HL-60 (cell line): ENCODE data around the gene IFIT1B.
A peak's percentile ranks its signal among the peaks of the same experiment; 100 is the strongest.

Source experiments
- DNase-seq, 2 experiments: peaks; one replicate each; pipeline ENCODE4 v3.0.0-alpha.2; 2010 to 2020; ENCODE audit warnings: low read depth in 1 of 2, low spot score in 1 of 2
- H3K27ac ChIP-seq: fragments of 250-450 bp; sonication (Bioruptor Pico); replicated peaks from 2 replicates; pipeline ENCODE4 v1.5.1; 2020; ENCODE audit warnings: mild to moderate bottlenecking, moderate library complexity
- H3K27me3 ChIP-seq: fragments of 250-450 bp; sonication (Bioruptor Pico); 2 replicates; pipeline ENCODE4 v1.5.1; 2021; ENCODE audit warnings: mild to moderate bottlenecking, moderate library complexity; ENCODE audit not compliant: insufficient read depth, poor library complexity, severe bottlenecking
- H3K4me3 ChIP-seq: replicated peaks from 2 replicates; pipeline ENCODE4 v1.5.1; 2011; ENCODE audit warnings: mild to moderate bottlenecking, control low read depth, low read length; ENCODE audit not compliant: insufficient read depth
- GABPA ChIP-seq: IDR thresholded peaks from 2 replicates; pipeline ENCODE4 v1.6.1; 2012; ENCODE audit warnings: low read depth
- POLR2AphosphoS5 ChIP-seq: IDR thresholded peaks from 2 replicates; pipeline ENCODE4 v1.6.1; 2012; ENCODE audit warnings: low read depth
- SPI1 ChIP-seq: IDR thresholded peaks from 2 replicates; pipeline ENCODE4 v1.6.1; 2012; ENCODE audit warnings: low read depth, mild to moderate bottlenecking, borderline replicate concordance
- TF ChIP-seq, protein P1 (sequence below): IDR thresholded peaks from one replicate; pipeline ENCODE4 v1.5.1; 2011; ENCODE audit warnings: low read length, control low read depth, inconsistent platforms; ENCODE audit not compliant: insufficient read depth
- TF ChIP-seq, protein P2 (sequence below): IDR thresholded peaks from 2 replicates; pipeline ENCODE4 v1.6.1; 2012; ENCODE audit warnings: low read depth; ENCODE audit not compliant: insufficient replicate concordance

IFIT1B gene

DNA sequence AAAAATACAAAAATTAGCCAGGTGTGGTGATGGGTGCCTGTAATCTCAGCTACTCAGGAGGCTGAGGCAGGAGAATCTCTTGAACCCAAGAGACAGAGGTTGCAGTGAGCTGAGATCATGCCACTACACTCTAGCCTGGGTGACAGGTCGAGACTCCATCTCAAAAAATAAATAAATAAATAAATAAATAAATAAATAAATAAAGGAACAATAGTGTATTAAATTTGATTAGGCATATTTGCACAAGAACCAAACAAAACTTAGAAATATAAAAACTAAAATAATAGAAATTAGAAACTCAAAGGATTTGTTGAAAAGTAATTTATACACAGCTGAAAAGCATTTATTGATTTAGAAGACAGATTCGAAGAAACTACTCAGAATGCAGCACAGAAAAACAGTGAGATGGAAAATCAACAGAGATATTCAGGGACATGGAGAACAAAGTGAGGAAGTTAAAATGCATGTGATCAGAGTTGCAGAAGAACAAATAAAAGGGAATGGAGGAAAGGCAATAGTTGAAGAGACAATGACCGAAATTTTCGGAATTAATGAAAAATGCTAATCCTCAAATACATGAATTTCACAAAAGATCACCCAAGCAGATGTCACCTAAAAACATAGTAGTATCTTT is 32.4 kb upstream of the IFIT1B start:
- TF ChIP-seq, protein P1, sequence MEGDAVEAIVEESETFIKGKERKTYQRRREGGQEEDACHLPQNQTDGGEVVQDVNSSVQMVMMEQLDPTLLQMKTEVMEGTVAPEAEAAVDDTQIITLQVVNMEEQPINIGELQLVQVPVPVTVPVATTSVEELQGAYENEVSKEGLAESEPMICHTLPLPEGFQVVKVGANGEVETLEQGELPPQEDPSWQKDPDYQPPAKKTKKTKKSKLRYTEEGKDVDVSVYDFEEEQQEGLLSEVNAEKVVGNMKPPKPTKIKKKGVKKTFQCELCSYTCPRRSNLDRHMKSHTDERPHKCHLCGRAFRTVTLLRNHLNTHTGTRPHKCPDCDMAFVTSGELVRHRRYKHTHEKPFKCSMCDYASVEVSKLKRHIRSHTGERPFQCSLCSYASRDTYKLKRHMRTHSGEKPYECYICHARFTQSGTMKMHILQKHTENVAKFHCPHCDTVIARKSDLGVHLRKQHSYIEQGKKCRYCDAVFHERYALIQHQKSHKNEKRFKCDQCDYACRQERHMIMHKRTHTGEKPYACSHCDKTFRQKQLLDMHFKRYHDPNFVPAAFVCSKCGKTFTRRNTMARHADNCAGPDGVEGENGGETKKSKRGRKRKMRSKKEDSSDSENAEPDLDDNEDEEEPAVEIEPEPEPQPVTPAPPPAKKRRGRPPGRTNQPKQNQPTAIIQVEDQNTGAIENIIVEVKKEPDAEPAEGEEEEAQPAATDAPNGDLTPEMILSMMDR: no peak
- no peak for TF ChIP-seq POLR2AphosphoS5
- TF ChIP-seq, protein P2, sequence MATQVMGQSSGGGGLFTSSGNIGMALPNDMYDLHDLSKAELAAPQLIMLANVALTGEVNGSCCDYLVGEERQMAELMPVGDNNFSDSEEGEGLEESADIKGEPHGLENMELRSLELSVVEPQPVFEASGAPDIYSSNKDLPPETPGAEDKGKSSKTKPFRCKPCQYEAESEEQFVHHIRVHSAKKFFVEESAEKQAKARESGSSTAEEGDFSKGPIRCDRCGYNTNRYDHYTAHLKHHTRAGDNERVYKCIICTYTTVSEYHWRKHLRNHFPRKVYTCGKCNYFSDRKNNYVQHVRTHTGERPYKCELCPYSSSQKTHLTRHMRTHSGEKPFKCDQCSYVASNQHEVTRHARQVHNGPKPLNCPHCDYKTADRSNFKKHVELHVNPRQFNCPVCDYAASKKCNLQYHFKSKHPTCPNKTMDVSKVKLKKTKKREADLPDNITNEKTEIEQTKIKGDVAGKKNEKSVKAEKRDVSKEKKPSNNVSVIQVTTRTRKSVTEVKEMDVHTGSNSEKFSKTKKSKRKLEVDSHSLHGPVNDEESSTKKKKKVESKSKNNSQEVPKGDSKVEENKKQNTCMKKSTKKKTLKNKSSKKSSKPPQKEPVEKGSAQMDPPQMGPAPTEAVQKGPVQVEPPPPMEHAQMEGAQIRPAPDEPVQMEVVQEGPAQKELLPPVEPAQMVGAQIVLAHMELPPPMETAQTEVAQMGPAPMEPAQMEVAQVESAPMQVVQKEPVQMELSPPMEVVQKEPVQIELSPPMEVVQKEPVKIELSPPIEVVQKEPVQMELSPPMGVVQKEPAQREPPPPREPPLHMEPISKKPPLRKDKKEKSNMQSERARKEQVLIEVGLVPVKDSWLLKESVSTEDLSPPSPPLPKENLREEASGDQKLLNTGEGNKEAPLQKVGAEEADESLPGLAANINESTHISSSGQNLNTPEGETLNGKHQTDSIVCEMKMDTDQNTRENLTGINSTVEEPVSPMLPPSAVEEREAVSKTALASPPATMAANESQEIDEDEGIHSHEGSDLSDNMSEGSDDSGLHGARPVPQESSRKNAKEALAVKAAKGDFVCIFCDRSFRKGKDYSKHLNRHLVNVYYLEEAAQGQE: no peak
- no peak for TF ChIP-seq SPI1
- TF ChIP-seq GABPA: no peak
- H3K27ac ChIP-seq: no peak overlapping the region
- no peak for DNase-seq
- H3K27me3 ChIP-seq: no peaks in the 10 kb centered on the region
- H3K4me3 ChIP-seq: no peak overlapping the region

DNA sequence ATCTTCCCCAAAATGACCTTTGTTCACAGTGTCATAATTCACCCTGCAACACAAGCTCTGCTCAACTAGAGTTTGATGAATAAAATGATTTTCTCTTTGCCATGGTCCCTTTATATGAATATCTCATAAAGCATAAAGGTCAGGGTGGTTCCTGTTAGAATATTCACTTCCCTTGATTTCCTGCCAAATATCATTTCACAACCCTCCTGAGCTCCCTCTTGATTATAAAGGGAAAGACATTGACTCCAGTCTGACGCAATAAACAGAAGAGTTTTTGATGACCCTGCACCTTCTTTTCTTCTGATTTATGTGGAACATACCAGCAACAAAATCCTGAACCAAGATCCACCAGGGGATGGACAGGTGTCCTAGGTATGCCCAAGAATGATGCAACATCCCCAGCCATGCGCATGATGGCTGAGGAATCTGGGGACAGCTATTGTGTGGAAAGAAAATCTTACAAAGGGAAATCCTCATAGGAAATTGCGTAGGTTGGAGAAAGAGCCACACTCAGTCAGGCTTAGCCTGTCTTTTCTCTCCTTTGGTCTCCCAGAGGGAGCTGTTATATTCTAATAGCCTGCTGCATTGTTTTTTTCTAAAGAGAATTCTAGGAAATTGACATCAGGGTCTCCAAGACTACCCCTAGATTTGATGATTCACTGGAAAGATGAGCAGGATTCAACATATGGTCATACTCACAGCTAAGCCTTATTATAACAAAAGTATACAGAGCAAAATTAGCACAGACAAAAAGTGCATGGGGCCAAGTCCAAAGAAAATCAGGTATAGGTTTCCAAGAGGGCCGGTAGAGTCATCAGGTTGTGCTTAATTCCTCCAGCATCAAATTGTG is 31.2 kb upstream of the IFIT1B start:
- peak in 1 of 2 experiments; percentile 20 for DNase-seq
- TF ChIP-seq, protein P2: no peak
- no peak for TF ChIP-seq SPI1
- TF ChIP-seq GABPA: no peak
- TF ChIP-seq, protein P1: no peak
- TF ChIP-seq POLR2AphosphoS5: no peak
- Histone ChIP-seq H3K27me3 (no peaks in the 10 kb centered on the region), H3K4me3 (no peak overlapping the region), H3K27ac (no peak overlapping the region)

DNA sequence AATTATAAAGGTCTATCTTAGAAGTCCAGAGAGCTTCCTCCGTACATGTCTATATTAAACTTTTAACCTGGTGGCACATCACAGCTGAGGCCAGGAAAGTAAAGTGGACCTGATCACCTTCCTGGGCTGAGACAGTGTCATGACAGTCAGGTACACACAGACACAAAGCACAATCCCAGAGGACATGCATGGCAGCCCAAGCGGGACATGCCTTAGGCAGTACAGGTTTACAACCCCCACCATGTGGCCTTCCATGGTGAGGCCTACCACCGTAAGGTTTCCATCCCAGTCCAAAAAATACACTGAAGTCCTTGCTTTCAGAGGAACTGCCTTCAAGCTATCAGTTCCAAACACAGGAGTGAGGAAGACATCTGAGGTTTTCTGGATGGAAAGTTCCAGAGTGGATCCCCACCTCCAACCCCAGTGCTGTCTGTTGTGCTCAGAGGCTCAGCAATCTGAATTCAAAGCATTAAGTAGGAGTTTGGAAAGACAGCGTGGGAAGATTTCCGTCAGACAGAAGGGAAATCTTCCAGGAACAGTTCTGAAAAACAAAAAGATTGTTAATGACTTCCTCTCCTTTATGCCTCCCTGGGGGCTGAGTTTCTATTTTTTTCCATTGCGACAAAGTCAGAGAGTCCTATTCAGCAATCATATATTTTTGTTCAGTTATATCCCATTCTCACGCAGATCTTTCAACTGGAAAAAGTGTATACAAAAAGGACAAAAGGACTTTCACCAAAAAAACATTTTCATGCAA is 30.0 kb upstream of the IFIT1B start:
- no peak overlapping the region for H3K27ac ChIP-seq
- DNase-seq: no peak
- no peaks in the 10 kb centered on the region for H3K27me3 ChIP-seq
- H3K4me3 ChIP-seq: no peak overlapping the region
- TF ChIP-seq POLR2AphosphoS5: no peak
- TF ChIP-seq, protein P2: no peak
- TF ChIP-seq, protein P1: no peak
- TF ChIP-seq SPI1: no peak
- TF ChIP-seq GABPA: no peak
